SK-N-SH (cell line): ENCODE measurements around the gene ITFG1. TPM values are rescaled to one million over a fixed set of nuclear protein-coding genes. Genes with fewer than 3 reads are reported as not detected.

Source experiments
- CTCF ChIA-PET: fragments of 300-600, 350-600 bp; formaldehyde crosslinking; extraction: SDS; loops from one replicate; lab custom pipeline; 2021; lab: Yijun Ruan, JAX
- POLR2A ChIA-PET: fragments of 350-600 bp; sonication (Branson Sonifier 250); formaldehyde crosslinking; extraction: SDS; loops from one replicate; lab custom pipeline; 2020; ENCODE audit warnings: antibody characterized with exemption, inconsistent platforms; lab: Yijun Ruan, JAX
- DNase-seq: peaks from one replicate; pipeline ENCODE4 v3.0.0; 2012
- H2AFZ ChIP-seq: fragments of 200-600 bp; sonication (generic); 2 replicates; pipeline ENCODE4 v1.8.1; 2016; ENCODE audit warnings: antibody characterized with exemption, mild to moderate bottlenecking, low read depth
- H3F3A ChIP-seq: fragments of 200-600 bp; sonication (generic); replicated peaks from 2 replicates; pipeline ENCODE3; 2016; ENCODE audit warnings: antibody characterized with exemption, mild to moderate bottlenecking; ENCODE audit not compliant: insufficient read depth
- H3K27ac ChIP-seq, 2 experiments: fragments of 200-500 bp in 1 of 2; fragments of 200-600 bp in 1 of 2; sonication (Bioruptor generic) in 1 of 2; sonication (generic), shearing (Covaris generic) in 1 of 2; 2 replicates each; pipeline versions ENCODE4 v1.5.1 to v1.6.1; 2014 to 2016; ENCODE audit warnings: low read depth in 2 of 2, inconsistent platforms in 1 of 2, low read length in 1 of 2, mild to moderate bottlenecking in 1 of 2, mixed read lengths in 1 of 2
- H3K27me3 ChIP-seq: fragments of 200-600 bp; sonication (generic), shearing (Covaris generic); 2 replicates; pipeline ENCODE4 v1.6.1; 2016; ENCODE audit warnings: mixed run types; ENCODE audit not compliant: insufficient read depth
- H3K36me3 ChIP-seq, 2 experiments: fragments of 200-500 bp in 1 of 2; fragments of 200-600 bp in 1 of 2; sonication (Bioruptor generic) in 1 of 2; sonication (generic) in 1 of 2; replicated peaks in 1 of 2; 2 replicates each; pipeline versions ENCODE3 to v1.5.1; 2014 to 2016; ENCODE audit warnings: low read length in 1 of 2, mild to moderate bottlenecking in 1 of 2; ENCODE audit not compliant: insufficient read depth in 2 of 2, control insufficient read depth in 1 of 2
- H3K4me1 ChIP-seq, 2 experiments: fragments of 200-500 bp in 1 of 2; fragments of 200-600 bp in 1 of 2; sonication (Bioruptor generic) in 1 of 2; sonication (generic), shearing (Covaris generic) in 1 of 2; 2 replicates each; pipeline versions ENCODE4 v1.5.1 to v1.6.1; 2014 to 2016; ENCODE audit warnings: low read depth in 1 of 2, low read length in 1 of 2, mixed run types in 1 of 2; ENCODE audit not compliant: insufficient read depth in 2 of 2, control insufficient read depth in 1 of 2
- H3K4me2 ChIP-seq: fragments of 200-600 bp; sonication (generic), shearing (Covaris generic); 2 replicates; pipeline ENCODE4 v1.6.1; 2017; ENCODE audit warnings: mixed run types
- H3K4me3 ChIP-seq, 2 experiments: fragments of 200-500 bp in 1 of 2; fragments of 200-600 bp in 1 of 2; sonication (Bioruptor generic) in 1 of 2; sonication (generic), shearing (Covaris generic) in 1 of 2; 2 replicates each; pipeline versions ENCODE4 v1.5.1 to v1.8.1; 2014 to 2016; ENCODE audit warnings: low read depth in 2 of 2, inconsistent platforms in 1 of 2, low read length in 1 of 2, mild to moderate bottlenecking in 1 of 2, mixed read lengths in 1 of 2, moderate library complexity in 1 of 2
- H3K79me2 ChIP-seq: fragments of 200-600 bp; sonication (generic); 2 replicates; pipeline ENCODE4 v1.8.1; 2017; ENCODE audit warnings: mild to moderate bottlenecking; ENCODE audit not compliant: insufficient read depth
- H3K9ac ChIP-seq: fragments of 200-600 bp; sonication (generic); 2 replicates; pipeline ENCODE4 v1.6.1; 2017; ENCODE audit warnings: mixed run types
- H3K9me2 ChIP-seq: fragments of 200-600 bp; sonication (generic); 2 replicates; pipeline ENCODE4 v1.6.1; 2017; ENCODE audit warnings: mixed run types
- H3K9me3 ChIP-seq: fragments of 200-600 bp; sonication (generic); 2 replicates; pipeline ENCODE4 v1.6.1; 2017; ENCODE audit warnings: mixed run types, mild to moderate bottlenecking, moderate library complexity
- H4K20me1 ChIP-seq: fragments of 200-600 bp; sonication (generic); 2 replicates; pipeline ENCODE4 v1.6.1; 2017; ENCODE audit warnings: mild to moderate bottlenecking, mixed run types; ENCODE audit not compliant: insufficient read depth
- CHD2 ChIP-seq: fragments of 150-350 bp; IDR thresholded peaks from 2 replicates; pipeline ENCODE4 v1.6.1; 2018; ENCODE audit warnings: low read length; ENCODE audit not compliant: partially characterized antibody
- CTCF ChIP-seq: fragments of 200-600 bp; sonication (generic); IDR thresholded peaks from 2 replicates; pipeline ENCODE4 v1.6.1; 2017; ENCODE audit warnings: antibody characterized with exemption, mild to moderate bottlenecking, moderate library complexity
- ELF1 ChIP-seq: IDR thresholded peaks from 2 replicates; pipeline ENCODE4 v1.4.0; 2012
- EP300 ChIP-seq, 2 experiments: IDR thresholded peaks; 2 replicates each; pipeline versions ENCODE4 v1.4.0 to v1.6.1; 2012; ENCODE audit warnings: borderline replicate concordance in 1 of 2, low read depth in 1 of 2, low read length in 1 of 2
- EZH2phosphoT487 ChIP-seq: fragments of 200-600 bp; sonication (generic); IDR thresholded peaks from 2 replicates; pipeline ENCODE4 v1.6.1; 2017; ENCODE audit warnings: low read depth, mixed run types, mild to moderate bottlenecking, antibody characterized with exemption, moderate library complexity, borderline replicate concordance
- FOSL2 ChIP-seq: IDR thresholded peaks from 2 replicates; pipeline ENCODE4 v1.4.0; 2012; ENCODE audit warnings: low read depth, mild to moderate bottlenecking, moderate library complexity, borderline replicate concordance
- FOXJ3 ChIP-seq: sonication (generic); formaldehyde crosslinking; IDR thresholded peaks from 2 replicates; pipeline ENCODE4 v1.5.1; 2020; ENCODE audit warnings: mild to moderate bottlenecking, missing genetic modification reagents
- FOXM1 ChIP-seq: IDR thresholded peaks from 2 replicates; pipeline ENCODE4 v1.4.0; 2012; ENCODE audit warnings: low read depth, mild to moderate bottlenecking
- GABPA ChIP-seq: IDR thresholded peaks from 2 replicates; pipeline ENCODE4 v1.4.0; 2012; ENCODE audit warnings: low read depth, mild to moderate bottlenecking
- GATA2 ChIP-seq: sonication (generic); formaldehyde crosslinking; IDR thresholded peaks from 2 replicates; pipeline ENCODE4 v1.5.0; 2020; ENCODE audit warnings: mild to moderate bottlenecking, missing genetic modification reagents
- JUND ChIP-seq: IDR thresholded peaks from 2 replicates; pipeline ENCODE4 v1.4.0; 2012
- MAX ChIP-seq: IDR thresholded peaks from 2 replicates; pipeline ENCODE4 v1.4.0; 2012; ENCODE audit warnings: low read depth
- MEF2A ChIP-seq: IDR thresholded peaks from 2 replicates; pipeline ENCODE4 v1.4.0; 2012; ENCODE audit warnings: low read depth, borderline replicate concordance
- NFIC ChIP-seq: IDR thresholded peaks from 2 replicates; pipeline ENCODE4 v1.4.0; 2012; ENCODE audit warnings: borderline replicate concordance
- NRF1 ChIP-seq: IDR thresholded peaks from 2 replicates; pipeline ENCODE4 v1.6.1; 2012; ENCODE audit warnings: low read depth, mild to moderate bottlenecking, low read length
- PBX3 ChIP-seq: IDR thresholded peaks from 2 replicates; pipeline ENCODE4; 2012
- POLR2AphosphoS5 ChIP-seq: IDR thresholded peaks from 2 replicates; pipeline ENCODE4 v1.6.1; 2012; ENCODE audit warnings: low read depth, low read length
- RAD21 ChIP-seq: IDR thresholded peaks from 2 replicates; pipeline ENCODE4 v1.6.1; 2012; ENCODE audit warnings: mild to moderate bottlenecking, low read length
- RCOR1 ChIP-seq: fragments of 150-350 bp; IDR thresholded peaks from 2 replicates; pipeline ENCODE4 v1.6.1; 2017; ENCODE audit warnings: antibody characterized with exemption, low read length
- SIN3A ChIP-seq: IDR thresholded peaks from 2 replicates; pipeline ENCODE4 v1.6.1; 2012; ENCODE audit warnings: low read depth, mild to moderate bottlenecking, low read length, moderate library complexity, borderline replicate concordance
- SMC3 ChIP-seq: IDR thresholded peaks from 2 replicates; pipeline ENCODE4 v1.6.1; 2012; ENCODE audit warnings: low read depth, low read length, improper control_type of control experiment
- TCF12 ChIP-seq: IDR thresholded peaks from 2 replicates; pipeline ENCODE4 v1.4.0; 2012
- TEAD4 ChIP-seq: IDR thresholded peaks from 2 replicates; pipeline ENCODE4 v1.4.0; 2012; ENCODE audit warnings: mild to moderate bottlenecking, borderline replicate concordance; ENCODE audit not compliant: insufficient read depth
- USF1 ChIP-seq: IDR thresholded peaks from 2 replicates; pipeline ENCODE4 v1.4.0; 2012; ENCODE audit warnings: low read depth, borderline replicate concordance
- WGBS: methylation state at CpG from one replicate; pipeline ENCODE4 v1.1.6; 2017; ENCODE audit warnings: low lambda C conversion rate; 5-methylcytosine and 5-hydroxymethylcytosine counted together
- polyA plus RNA-seq, 3 experiments: library from polyadenylated mRNA; depleted of rRNA; stranded (reverse); fragments of >200 nt; gene quantifications; 2 replicates each; pipeline ENCODE4 v1.2.3, GENCODE V29; 2012

The ITFG1 gene
- polyA plus RNA-seq, 1 of the 3 experiments (the other 2 are of a cell fraction) = 48.6 TPM

- Histone ChIP-seq H3K36me3 (peaks cover 12 to 20% of the 10 kb centered on the region in 2 experiments), H3K4me1 (no peaks in the 10 kb centered on the region), H3K9me2 (no peaks in the 10 kb centered on the region), H3K4me3 (no peak overlapping the region), H3K9ac (no peak overlapping the region), H3K27ac (no peak overlapping the region), H2AFZ (no peak overlapping the region), H3K4me2 (no peak overlapping the region), H3F3A (no peaks in the 10 kb centered on the region), H3K79me2 (no peaks in the 10 kb centered on the region; the same call in 1 of the 2 replicates), H4K20me1 (no peaks in the 10 kb centered on the region), H3K9me3 (no peaks in the 10 kb centered on the region), H3K27me3 (no peaks in the 10 kb centered on the region)
- TF ChIP-seq FOSL2 = no peak
- no peak for TF ChIP-seq SIN3A
- TF ChIP-seq SMC3 = no peak
- no peak for TF ChIP-seq MEF2A
- TF ChIP-seq CTCF = no peak
- TF ChIP-seq PBX3 = no peak
- no peak for TF ChIP-seq POLR2AphosphoS5
- no peak for TF ChIP-seq EZH2phosphoT487
- no peak for TF ChIP-seq RCOR1
- no peak for TF ChIP-seq USF1
- TF ChIP-seq RAD21 = no peak
- WGBS = 98% methylated on average over 3 of the region's 3 CpGs
- no peak for DNase-seq
- ChIA-PET CTCF (no interaction called here), POLR2A (no interaction called here)
Observed at GRCh38 chr16:47431960-47432359, 28.9 kb downstream of the ITFG1 start.

GRCh38 chr16:47426806-47427205 is 34.1 kb downstream of the ITFG1 start:
- H3K4me3 ChIP-seq = no peak overlapping the region
- H3K9me3 ChIP-seq = no peaks in the 10 kb centered on the region
- no peak for DNase-seq
- no peak for TF ChIP-seq FOXM1
- TF ChIP-seq FOXJ3 (CRISPR knock-in tag) = no peak
- TF ChIP-seq CHD2 = no peak
- TF ChIP-seq ELF1 = no peak
- no peak for TF ChIP-seq TEAD4
- TF ChIP-seq SIN3A = no peak
- no peak for TF ChIP-seq JUND
- TF ChIP-seq RAD21 = no peak
- no peak for TF ChIP-seq NFIC
- no peak for TF ChIP-seq GATA2 (CRISPR knock-in tag)
- TF ChIP-seq GABPA = no peak
- no peak for TF ChIP-seq MAX
- no peak for TF ChIP-seq EP300 (IDR thresholded peaks at IDR 0.05; ENCODE audit: borderline replicate concordance in 1 of 2, low read depth in 1 of 2, low read length in 1 of 2)
- no peak for TF ChIP-seq CTCF
- no peak for TF ChIP-seq EZH2phosphoT487
- no peak for TF ChIP-seq NRF1
- no peak for TF ChIP-seq RCOR1
- TF ChIP-seq TCF12 = no peak
- no peak for TF ChIP-seq SMC3
- CTCF ChIA-PET = interaction anchor here (0.6 kb wide), 1 partner anchor 310 kb away, joined by 3 read pairs; no protein-coding TSS in a partner anchor
- H3K9me2 ChIP-seq = no peaks in the 10 kb centered on the region
- 93% methylated on average over 1 of the region's 1 CpG for WGBS
- no peaks in the 10 kb centered on the region for H4K20me1 ChIP-seq
- no peak overlapping the region for H3K27ac ChIP-seq
- no peaks in the 10 kb centered on the region for H3K4me1 ChIP-seq
- H3K36me3 ChIP-seq = peaks cover 22 to 40% of the 10 kb centered on the region in 2 experiments
- no peaks in the 10 kb centered on the region for H3F3A ChIP-seq
- no peak overlapping the region for H2AFZ ChIP-seq
- H3K27me3 ChIP-seq = no peaks in the 10 kb centered on the region
- POLR2A ChIA-PET = no interaction called here
- no peak overlapping the region for H3K4me2 ChIP-seq
- H3K79me2 ChIP-seq = no peaks in the 10 kb centered on the region
- no peak overlapping the region for H3K9ac ChIP-seq
